Lung (tissue), 12 donors: ENCODE results near the gene C2CD4B. TPM values are rescaled to one million over a fixed set of nuclear protein-coding genes. Genes with fewer than 3 reads are reported as not detected.

Experiments used
- ATAC-seq: fragments of 200-7000 bp; cut with Tn5 transposase; one replicate; pipeline ENCODE4 v1.9.1; 2020; ENCODE audit warnings: moderate number of reproducible peaks; ENCODE audit not compliant: insufficient read depth, low FRiP score
- DNase-seq, 3 donors: peaks; one replicate each; pipeline ENCODE4 v3.0.0-alpha.2; 2013 to 2017
- H3K27ac ChIP-seq, 2 donors: one replicate each; pipeline ENCODE4 v1.5.1; 2013; ENCODE audit warnings: mild to moderate bottlenecking in 2 of 2, moderate library complexity in 2 of 2, control low read depth in 1 of 2, inconsistent platforms in 1 of 2, low read depth in 1 of 2, low read length in 1 of 2
- H3K27me3 ChIP-seq, 3 donors: one replicate each; pipeline ENCODE4 v1.5.1; 2013; ENCODE audit warnings: low read length in 2 of 3; ENCODE audit not compliant: control insufficient read depth in 3 of 3, insufficient read depth in 3 of 3
- H3K36me3 ChIP-seq, 4 donors: one replicate each; pipeline ENCODE4 v1.5.1; 2013; ENCODE audit warnings: low read length in 4 of 4, mild to moderate bottlenecking in 1 of 4, moderate library complexity in 1 of 4; ENCODE audit not compliant: control insufficient read depth in 4 of 4, insufficient read depth in 4 of 4
- H3K4me1 ChIP-seq, 5 donors: one replicate each; pipeline ENCODE4 v1.5.1; 2013; ENCODE audit warnings: low read length in 5 of 5, mild to moderate bottlenecking in 2 of 5, moderate library complexity in 1 of 5; ENCODE audit not compliant: control insufficient read depth in 5 of 5, insufficient read depth in 5 of 5
- H3K4me3 ChIP-seq: one replicate; pipeline ENCODE4 v1.5.1; 2013; ENCODE audit warnings: mild to moderate bottlenecking, control low read depth, moderate library complexity
- H3K9ac ChIP-seq, 2 donors: one replicate each; pipeline ENCODE4 v1.5.1; 2013; ENCODE audit warnings: low read length in 2 of 2, control low read depth in 1 of 2; ENCODE audit not compliant: insufficient read depth in 1 of 2
- H3K9me3 ChIP-seq, 4 donors: one replicate each; pipeline ENCODE4 v1.5.1; 2013; ENCODE audit warnings: low read length in 3 of 4, mild to moderate bottlenecking in 1 of 4, moderate library complexity in 1 of 4; ENCODE audit not compliant: control insufficient read depth in 4 of 4, insufficient read depth in 3 of 4
- CTCF ChIP-seq: IDR thresholded peaks from 2 replicates; pipeline ENCODE4 v1.5.1; 2012; ENCODE audit warnings: mild to moderate bottlenecking; ENCODE audit errors: control extremely low read depth, extremely low read depth
- WGBS, 2 donors: extraction: QIAGEN DNeasy Blood & Tissue Kit; methylation state at CpG; one replicate each; pipeline ENCODE4 v1.1.7; 2013; 5-methylcytosine and 5-hydroxymethylcytosine counted together
- polyA plus RNA-seq, 2 donors: library from polyadenylated mRNA; stranded (reverse); fragments of 200-250 nt; gene quantifications; one replicate each; pipeline ENCODE4 v1.2.1, GENCODE V29; 2013
- total RNA-seq, 2 donors: library from RNA; depleted of rRNA in 1 of 2; stranded (reverse); fragments of >200 nt in 1 of 2; gene quantifications; one replicate each; pipeline ENCODE4 v1.2.1, GENCODE V29; 2014 to 2021
- donor health status: control.
- donor health status: control.
- donor health status: Bipolar disorder and iron deficiency.
- donor health status: healthy.
- donor health status: DM: yes; HTN: yes; CAD: no.

The C2CD4B gene
- total and polyA plus RNA-seq, 4 donors: 3.4 to 12.6 (median 7.6) TPM

GRCh38 chr15:62145015-62145735 is 19.9 kb downstream of the C2CD4B start:
- H3K4me3 ChIP-seq: no peak overlapping the region
- no peak for TF ChIP-seq CTCF
- H3K4me1 ChIP-seq: no peaks in the 10 kb centered on the region
- no peak overlapping the region for H3K27ac ChIP-seq
- no peak for ATAC-seq
- H3K9ac ChIP-seq: no peak overlapping the region
- WGBS, 2 donors: 74 to 84% methylated on average over 10 of the region's 10 CpGs
- peaks cover 0 to 5% (median 0%) of the 10 kb centered on the region in 3 donors for H3K27me3 ChIP-seq
- no peaks in the 10 kb centered on the region for H3K9me3 ChIP-seq
- no peaks in the 10 kb centered on the region for H3K36me3 ChIP-seq
- no peak for DNase-seq

DNA sequence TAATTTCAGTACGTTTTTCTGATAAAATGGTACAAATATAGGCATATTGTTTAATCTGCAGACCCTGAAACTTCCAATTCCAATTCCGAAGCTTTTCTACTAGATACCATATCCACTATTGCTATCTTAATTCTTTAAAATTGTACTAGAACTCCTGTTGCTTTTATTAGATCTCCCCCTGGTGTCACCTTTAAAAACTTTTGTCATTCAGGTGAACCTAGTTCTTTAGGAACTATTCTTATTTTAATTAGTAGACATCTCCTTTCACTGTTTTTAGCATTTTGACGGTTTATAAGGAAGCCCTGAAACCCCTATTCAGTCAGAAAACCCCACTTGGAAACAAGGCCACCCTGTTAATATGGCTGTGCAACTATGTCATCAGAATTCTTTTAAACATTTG is 22.3 kb downstream of the C2CD4B start:
- no peak overlapping the region for H3K27ac ChIP-seq
- no peak for TF ChIP-seq CTCF
- H3K36me3 ChIP-seq: no peaks in the 10 kb centered on the region
- H3K9me3 ChIP-seq: no peaks in the 10 kb centered on the region
- no peaks in the 10 kb centered on the region for H3K27me3 ChIP-seq
- 83 to 90% methylated on average over 3 of the region's 3 CpGs for WGBS, 2 donors
- DNase-seq: no peak
- H3K9ac ChIP-seq: no peak overlapping the region
- H3K4me3 ChIP-seq: no peak overlapping the region
- ATAC-seq: no peak
- H3K4me1 ChIP-seq: no peaks in the 10 kb centered on the region

DNA sequence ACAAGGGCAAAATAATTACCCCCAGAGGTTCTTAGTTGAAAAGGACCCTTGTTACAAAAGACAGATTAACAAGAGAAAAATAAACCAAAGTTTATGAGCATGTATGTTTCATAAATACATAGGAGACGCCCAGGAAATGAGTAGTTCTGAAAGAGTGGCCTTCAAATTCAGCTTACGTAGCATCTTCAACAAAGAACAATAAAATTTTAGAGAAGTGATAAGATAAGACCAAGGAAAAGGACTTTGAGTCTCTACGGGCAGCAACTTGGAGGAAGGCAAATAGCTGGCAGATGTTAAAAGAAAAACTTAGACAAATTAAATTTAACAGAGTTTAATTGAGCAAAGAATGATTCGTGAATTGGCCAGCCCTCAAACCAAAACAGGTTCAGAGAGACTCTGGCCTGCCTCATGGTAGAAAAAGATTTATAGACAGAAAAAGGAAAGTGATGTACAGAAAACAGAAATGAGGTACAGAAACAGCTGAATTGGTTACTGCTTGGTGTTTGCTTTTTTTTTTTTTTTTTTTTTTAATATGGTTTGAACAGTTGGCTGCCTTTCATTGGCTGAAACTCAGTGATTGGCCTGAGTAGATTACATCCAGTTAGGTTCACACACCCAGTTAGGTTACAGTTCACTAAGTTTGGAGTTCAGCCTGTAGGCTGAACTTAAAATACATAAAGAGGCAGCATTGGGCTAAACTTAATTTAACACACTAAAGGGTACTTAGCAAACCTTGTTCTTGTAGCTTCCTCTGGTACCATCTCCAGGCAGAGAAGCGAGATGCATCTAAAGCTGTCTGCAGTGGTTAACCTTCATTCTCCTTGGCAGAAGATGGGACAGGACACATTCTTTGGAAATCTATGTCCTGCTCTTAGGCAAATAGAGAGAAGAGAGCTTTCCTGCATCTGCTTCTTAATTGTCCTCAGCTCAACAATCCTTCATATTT is 23.2 kb downstream of the C2CD4B start:
- DNase-seq (no peak), ATAC-seq (no peak)
- no peaks in the 10 kb centered on the region for H3K27me3 ChIP-seq
- H3K9ac ChIP-seq: no peak overlapping the region
- no peaks in the 10 kb centered on the region for H3K4me1 ChIP-seq
- 64 to 70% methylated on average over 5 of the region's 5 CpGs for WGBS, 2 donors
- H3K9me3 ChIP-seq: no peaks in the 10 kb centered on the region
- no peak overlapping the region for H3K4me3 ChIP-seq
- no peak for TF ChIP-seq CTCF
- no peaks in the 10 kb centered on the region for H3K36me3 ChIP-seq
- H3K27ac ChIP-seq: no peak overlapping the region
